NCI-H69 (cell line): Measurements from ENCODE around the gene ANO10.
"Not testable (repeated sequence)": the region's sequence is repeated elsewhere in the genome, so short reads cannot be mapped to it uniquely, and the experiment has no call there.

Experiments used
- DNase-seq: peaks from one replicate; lab custom pipeline; 2025; lab: John Stamatoyannopoulos, UW

Gene ANO10

DNA sequence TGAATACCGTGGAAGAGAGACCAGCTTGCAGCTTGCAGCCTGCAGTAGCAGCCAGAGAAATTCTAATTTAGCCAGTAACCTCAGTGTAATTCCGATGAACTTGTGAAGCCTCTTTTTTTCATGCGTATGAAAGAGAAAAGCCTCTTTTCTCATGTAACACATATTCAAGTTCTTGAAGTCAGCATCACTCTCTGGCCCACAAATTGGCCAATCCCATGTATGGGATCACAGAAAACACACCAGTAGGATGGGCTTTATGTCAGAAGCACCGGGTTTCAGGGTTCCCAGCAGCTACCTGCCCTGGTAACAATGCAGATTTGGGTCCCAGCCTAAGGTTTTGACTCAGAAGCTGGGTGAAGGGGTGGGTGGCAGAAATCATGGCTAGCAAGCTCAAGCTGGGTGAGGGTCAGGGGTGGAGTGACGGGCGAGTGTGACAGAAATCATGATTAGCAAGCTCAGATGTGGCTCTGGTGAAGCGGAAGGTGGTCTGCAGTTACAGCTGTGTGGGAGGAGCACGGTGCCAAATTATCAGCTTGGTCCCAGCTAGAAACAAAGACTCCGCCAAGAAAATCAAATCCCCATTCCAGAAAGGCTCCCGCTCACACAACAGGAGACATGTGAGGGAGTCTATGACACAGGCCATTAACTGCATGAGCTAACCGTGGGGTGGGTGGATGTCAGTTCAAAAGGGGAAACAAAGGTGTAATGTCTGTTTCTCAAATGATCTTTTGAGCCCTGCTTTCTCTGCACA, 248.8 kb downstream of the ANO10 start:
- DNase-seq, result peak; percentile 42

GRCh38 chr3:43372007-43372740, 249.6 kb downstream of the ANO10 start:
- DNase-seq, result no peak

DNA sequence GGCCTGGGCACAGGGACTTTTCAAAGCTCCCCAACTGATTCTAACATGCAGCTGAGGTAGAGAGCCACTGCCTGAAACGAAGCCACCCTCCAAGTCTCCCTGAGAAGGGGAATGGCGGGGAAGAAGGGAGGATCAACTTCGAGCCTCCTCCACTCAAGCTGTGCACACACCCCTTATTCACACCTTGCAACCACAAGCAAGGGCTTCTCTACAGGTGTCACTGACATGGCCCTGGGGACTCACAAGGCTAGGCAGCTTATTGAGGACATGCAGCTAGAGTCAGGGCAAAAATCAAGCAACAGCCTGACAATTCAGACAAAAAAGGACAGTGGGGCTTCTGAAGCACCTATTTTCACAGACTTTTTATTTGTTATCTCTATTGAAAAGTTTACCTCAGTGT, 250.3 kb downstream of the ANO10 start:
- DNase-seq, result no peak

DNA sequence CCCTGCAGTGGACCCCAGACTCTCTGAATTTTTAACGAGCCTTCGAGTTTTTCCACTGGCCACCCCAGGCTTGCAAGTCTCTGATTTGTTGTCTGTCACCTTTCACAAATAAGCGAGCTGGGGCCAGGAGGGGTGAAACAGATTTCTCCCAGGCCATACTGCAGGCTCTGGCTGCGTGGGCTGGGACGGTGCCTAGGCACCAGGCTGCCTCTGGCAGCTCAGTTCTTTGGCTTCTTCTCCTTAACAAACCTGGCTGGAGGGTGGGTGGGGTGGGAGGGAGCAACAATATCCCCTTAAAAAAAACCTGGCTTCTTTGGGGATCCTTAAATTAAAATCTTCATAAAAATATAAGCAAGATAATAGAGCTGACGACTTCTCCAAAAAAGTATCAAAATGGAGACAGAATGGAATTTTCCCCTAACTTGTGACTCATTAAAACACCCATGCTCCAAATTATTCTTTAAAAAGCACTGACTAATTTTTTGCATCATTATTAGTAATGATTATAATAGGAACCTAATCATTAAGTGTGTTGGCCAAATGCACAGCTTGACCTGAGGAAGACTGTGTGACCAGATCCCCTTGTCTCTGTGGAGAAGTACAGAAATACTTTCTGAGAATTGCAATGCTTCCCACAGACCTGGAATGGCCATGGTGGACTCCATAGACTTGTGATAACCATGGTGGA, 251.4 kb downstream of the ANO10 start:
- DNase-seq, result no peak

DNA sequence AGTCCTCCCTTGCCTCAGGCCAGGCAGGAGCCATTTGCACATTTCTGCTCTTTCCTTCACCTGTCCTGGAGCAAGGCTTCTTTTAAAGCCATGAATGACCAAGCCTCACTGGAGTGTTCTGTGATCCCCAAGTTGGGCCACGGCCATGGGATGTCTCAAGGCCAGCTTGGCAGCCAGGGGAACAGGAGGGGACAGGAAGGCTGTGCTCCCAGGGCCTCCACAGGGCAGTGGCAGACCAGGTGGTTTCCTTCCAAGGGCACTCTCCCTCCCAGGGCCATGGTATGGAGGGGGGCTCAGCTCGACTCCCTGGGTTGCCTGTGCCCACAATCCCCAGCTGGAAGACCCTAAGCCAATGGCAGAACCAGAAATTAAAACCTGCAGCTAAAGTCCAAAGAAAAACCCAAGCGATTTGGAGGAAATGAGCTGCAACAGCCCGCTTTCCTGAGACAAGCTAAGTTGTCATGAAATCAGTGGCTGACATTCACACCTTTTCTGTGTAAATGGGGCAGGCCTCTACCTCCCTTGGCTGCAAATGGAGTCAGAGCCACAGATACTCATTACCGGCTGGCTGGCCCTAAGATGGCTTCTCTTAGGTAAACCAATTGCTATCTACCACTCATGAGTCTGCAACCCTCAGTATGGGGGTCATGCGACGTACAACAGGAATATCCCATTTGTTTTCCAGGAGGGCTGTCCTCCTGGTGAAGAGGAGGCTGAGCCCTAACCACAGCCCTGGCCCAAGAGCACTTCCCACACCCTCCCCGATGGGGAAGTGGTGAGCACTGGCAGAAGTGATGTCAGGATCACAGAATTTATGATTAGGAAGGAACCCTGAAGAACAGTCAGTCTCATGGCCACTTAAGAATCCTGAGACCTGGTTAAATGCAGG, 252.2 kb downstream of the ANO10 start:
- DNase-seq, result no peak

DNA sequence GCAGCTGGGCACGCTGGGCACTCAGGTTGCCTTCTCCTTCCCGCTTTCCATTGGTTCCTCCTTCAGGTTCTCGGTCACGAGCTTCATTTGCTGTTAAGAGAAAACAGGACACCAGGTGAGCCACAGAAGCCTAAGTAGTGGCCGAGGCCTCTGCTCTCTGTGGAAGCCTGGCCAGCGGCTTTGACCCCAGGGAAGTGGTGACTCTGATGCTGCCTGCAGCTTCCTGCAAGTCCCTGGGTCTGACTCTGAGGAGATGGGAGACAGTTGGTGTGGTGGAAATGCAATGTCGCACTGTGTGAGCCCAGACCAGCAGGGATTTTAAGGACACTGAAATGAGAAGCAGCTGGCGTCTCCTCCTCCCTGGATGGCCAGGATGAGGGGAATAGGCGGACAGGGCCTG, 254.9 kb downstream of the ANO10 start:
- no peak for DNase-seq

DNA sequence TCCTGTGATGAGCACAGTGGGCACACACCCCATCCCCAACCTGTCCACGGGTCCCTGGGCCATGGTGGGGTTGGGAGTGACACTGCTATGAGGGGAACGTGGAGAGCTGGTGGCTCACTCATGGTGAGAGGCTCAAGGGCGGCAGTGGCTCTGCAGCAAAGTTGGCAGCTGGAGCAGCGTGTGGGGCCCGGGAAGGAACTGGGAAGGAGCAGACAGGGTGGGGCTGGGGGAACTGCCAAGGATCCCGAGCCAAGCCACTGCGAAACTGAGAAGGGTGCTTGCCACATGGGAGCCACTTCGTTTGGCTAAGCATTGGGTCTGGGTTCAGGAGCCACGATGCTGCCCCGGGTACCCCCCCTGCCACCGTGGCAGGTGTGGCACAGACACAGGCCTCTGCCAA, 255.3 kb downstream of the ANO10 start:
- no peak for DNase-seq

GRCh38 chr3:43365601-43366305, 256.1 kb downstream of the ANO10 start:
- no peak for DNase-seq

- DNase-seq, result no peak
These were observed 256.9 kb downstream of the ANO10 start for GRCh38 chr3:43364926-43365325.

GRCh38 chr3:43364494-43364893, 257.3 kb downstream of the ANO10 start:
- no peak for DNase-seq

DNA sequence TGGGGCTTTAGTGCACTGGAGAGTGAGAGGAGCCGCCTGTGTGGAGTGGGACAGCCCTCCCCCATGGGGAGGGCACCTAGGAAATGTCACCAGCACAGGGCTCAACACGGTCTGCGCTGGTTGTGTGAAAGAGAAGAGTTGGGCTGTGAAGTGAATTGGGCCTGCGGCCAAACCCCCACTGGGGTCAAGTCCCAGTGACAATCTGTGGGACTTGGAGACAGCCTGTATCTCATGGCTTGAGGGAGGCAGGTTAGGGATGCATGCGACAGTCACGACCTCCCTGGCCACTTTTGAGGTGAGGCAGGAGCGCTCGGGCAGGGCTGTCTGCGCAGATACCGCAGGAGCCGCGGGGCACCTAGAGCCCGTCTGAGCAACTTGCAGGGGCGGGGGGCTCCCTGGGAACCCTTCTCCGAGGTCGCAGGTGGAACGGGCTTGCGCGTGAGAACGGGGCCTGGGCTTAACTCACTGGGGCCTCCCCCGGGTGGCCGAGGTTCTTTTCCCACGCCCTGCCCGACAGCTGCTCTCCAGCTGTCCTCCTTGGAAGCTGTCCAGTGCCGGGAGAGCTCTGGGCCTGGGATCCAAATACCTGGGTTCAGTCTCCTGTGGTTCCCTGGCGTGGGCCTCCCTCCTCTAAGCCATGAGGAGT, 258.1 kb downstream of the ANO10 start:
- DNase-seq, result no peak

GRCh38 chr3:43362961-43363360, 258.9 kb downstream of the ANO10 start:
- no peak for DNase-seq

DNA sequence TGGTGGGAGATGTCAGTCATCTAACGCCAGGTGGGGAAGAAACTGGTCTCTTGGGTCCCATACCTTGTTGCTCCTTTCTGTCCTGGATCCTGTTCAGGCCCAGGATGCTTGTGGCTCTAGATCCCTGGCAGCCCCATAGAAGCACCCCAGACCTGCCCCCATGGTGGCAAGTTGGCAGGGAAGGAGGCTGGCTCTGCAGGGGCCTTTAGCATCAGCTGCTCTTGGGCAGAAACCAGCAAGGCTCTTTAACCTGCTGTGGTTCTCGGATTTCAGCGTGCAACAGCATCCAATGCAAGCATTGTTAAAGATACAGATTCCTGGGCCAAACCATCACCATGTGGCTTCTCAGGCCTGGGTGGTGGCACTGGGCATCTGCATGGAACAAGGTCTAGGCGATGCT, 259.6 kb downstream of the ANO10 start:
- no peak for DNase-seq

DNA sequence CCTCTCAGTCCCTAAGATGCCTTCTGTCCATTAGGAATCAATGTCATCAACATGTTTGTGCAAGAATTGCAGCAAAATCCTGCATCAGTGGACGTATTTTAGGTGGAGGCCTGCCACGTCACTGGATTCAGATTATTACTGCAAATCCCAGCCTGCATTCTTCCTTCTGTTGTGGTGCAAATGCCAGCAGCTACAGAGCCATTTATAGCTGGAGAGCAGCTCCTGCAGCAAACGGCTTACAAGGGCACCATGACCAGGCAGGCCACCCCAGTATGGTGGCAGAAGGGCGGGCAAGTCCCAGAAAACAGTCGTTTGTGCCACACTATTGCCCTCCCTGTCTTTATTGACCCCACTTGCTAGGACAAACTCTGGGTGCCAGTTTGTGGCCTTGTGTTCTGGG, 260.7 kb downstream of the ANO10 start:
- DNase-seq, result no peak

GRCh38 chr3:43356033-43356432, 265.8 kb downstream of the ANO10 start:
- not testable (repeated sequence) for DNase-seq

GRCh38 chr3:43353923-43354670, 267.7 kb downstream of the ANO10 start:
- DNase-seq, result no peak

DNA sequence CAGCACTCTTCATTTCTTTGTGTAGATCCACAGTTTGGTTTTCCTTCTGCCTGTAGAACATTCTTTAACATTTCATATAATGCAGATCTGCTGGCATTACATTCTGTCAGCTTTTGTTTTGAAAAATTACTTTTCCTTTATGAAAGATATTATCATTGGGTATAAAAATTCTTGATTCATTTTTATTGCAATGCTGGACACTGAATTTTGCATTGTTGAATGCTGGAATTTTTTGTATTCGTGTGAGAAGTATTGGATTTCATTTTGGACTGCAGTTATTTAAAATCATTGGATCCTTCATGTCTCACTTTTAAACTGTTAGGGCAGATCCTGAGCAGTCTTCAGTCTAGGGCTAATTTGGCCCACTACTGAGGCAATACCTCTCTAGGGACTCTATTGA, 268.4 kb downstream of the ANO10 start:
- DNase-seq, result no peak

- DNase-seq, result no peak
These were observed 272.1 kb downstream of the ANO10 start for GRCh38 chr3:43349716-43350115.

GRCh38 chr3:43348852-43349574, 272.8 kb downstream of the ANO10 start:
- DNase-seq, result no peak
